PC-9 (cell line): ENCODE measurements around the gene PTP4A1.

ENCODE experiments used
- EZH2 ChIP-seq: fragments of 200-600 bp; sonication (generic); IDR thresholded peaks from 2 replicates; pipeline ENCODE4 v1.8.0; 2017; ENCODE audit warnings: antibody characterized with exemption, low read depth
- TF ChIP-seq, protein P1 (sequence below): fragments of 200-600 bp; sonication (generic); conservative IDR thresholded peaks from 2 replicates; pipeline ENCODE4 v1.6.1; 2017; ENCODE audit warnings: mixed run types, antibody characterized with exemption, mild to moderate bottlenecking, moderate library complexity

DNA sequence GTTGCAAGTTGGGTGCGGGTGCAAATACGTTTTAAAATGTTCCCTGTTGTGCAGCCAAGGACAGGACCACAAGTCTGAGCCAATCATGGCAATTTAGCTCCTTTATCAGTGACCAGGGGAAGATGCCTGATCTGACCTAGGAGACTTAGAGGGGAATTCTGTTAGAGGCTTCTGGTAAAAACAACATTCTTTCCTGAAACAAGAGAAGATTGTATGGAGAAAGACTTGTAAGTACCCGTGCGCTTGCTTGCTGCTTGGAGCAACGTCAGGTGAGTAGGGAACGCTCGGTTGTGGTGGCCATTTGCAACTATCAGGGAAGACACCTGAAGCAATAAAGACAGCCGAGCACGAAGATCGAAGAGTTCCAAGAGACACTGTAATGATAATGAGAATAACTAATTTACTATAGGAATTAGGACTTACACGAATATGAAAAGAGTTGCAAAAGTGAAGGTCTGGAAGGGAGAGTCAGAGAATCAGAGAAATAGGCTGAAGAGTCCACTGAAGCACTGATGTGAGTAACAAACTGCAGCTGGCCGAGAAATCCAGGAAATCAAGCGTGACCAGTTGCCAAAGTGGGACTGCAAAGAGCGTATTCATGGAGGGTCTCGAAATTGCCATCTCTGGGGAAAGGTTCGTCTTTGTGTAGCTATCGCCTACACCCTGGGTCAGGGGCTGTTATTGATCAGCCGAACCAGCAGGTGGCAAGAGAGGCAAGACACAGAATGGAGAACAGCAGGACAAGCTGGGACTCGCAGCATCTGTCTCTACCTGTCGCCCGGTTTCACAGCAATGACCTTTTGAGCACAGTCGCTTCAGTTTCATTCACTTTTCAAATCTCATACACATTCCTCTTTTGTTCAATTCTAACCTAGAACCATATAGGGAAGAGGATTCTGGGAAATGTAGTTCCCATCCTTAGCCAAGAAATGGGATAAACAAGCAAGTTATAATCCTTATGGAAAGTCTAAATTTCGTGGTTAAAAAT, 26.1 kb downstream of the PTP4A1 start:
- TF ChIP-seq EZH2, result no peak
- TF ChIP-seq, protein P1, sequence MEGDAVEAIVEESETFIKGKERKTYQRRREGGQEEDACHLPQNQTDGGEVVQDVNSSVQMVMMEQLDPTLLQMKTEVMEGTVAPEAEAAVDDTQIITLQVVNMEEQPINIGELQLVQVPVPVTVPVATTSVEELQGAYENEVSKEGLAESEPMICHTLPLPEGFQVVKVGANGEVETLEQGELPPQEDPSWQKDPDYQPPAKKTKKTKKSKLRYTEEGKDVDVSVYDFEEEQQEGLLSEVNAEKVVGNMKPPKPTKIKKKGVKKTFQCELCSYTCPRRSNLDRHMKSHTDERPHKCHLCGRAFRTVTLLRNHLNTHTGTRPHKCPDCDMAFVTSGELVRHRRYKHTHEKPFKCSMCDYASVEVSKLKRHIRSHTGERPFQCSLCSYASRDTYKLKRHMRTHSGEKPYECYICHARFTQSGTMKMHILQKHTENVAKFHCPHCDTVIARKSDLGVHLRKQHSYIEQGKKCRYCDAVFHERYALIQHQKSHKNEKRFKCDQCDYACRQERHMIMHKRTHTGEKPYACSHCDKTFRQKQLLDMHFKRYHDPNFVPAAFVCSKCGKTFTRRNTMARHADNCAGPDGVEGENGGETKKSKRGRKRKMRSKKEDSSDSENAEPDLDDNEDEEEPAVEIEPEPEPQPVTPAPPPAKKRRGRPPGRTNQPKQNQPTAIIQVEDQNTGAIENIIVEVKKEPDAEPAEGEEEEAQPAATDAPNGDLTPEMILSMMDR, result peak; percentile 89
